Aorta (tissue), 5 donors: ENCODE data around the gene NAPEPLD. TPM values are rescaled to one million over a fixed set of nuclear protein-coding genes. Genes with fewer than 3 reads are reported as not detected.
"Not testable (repeated sequence)": the region's sequence is repeated elsewhere in the genome, so short reads cannot be mapped to it uniquely, and the experiment has no call there.

Source experiments
- ATAC-seq: fragments of 200-7000 bp; cut with Tn5 transposase; one replicate; pipeline ENCODE4 v1.9.1; 2022; ENCODE audit warnings: moderate library complexity; ENCODE audit not compliant: low FRiP score
- DNase-seq, 2 donors: peaks; one replicate each; pipeline ENCODE4 v3.0.0-alpha.2; 2020
- H3K27ac ChIP-seq, 2 donors: one replicate each; pipeline ENCODE4 v1.5.1; 2013; ENCODE audit warnings: low read length in 2 of 2, mild to moderate bottlenecking in 2 of 2, moderate library complexity in 2 of 2, control low read depth in 1 of 2, inconsistent platforms in 1 of 2, low read depth in 1 of 2
- H3K27me3 ChIP-seq, 2 donors: one replicate each; pipeline ENCODE4 v1.6.1; 2013; ENCODE audit warnings: control low read depth in 1 of 2, low read length in 1 of 2, mild to moderate bottlenecking in 1 of 2, moderate library complexity in 1 of 2; ENCODE audit not compliant: insufficient read depth in 2 of 2, control insufficient read depth in 1 of 2
- H3K36me3 ChIP-seq, 2 donors: one replicate each; pipeline ENCODE4 v1.6.1; 2013; ENCODE audit warnings: control low read depth in 1 of 2, low read length in 1 of 2, mild to moderate bottlenecking in 1 of 2; ENCODE audit not compliant: insufficient read depth in 2 of 2, control insufficient read depth in 1 of 2
- H3K4me1 ChIP-seq, 2 donors: one replicate each; pipeline ENCODE4 v1.6.1; 2013; ENCODE audit warnings: low read length in 2 of 2, control low read depth in 1 of 2, mild to moderate bottlenecking in 1 of 2, moderate library complexity in 1 of 2; ENCODE audit not compliant: insufficient read depth in 2 of 2, control insufficient read depth in 1 of 2
- H3K4me3 ChIP-seq, 2 donors: one replicate each; pipeline ENCODE4 v1.5.1; 2013; ENCODE audit warnings: low read length in 2 of 2, control low read depth in 1 of 2, mild to moderate bottlenecking in 1 of 2
- H3K9me3 ChIP-seq: one replicate; pipeline ENCODE4 v1.6.1; 2013; ENCODE audit warnings: mild to moderate bottlenecking, low read length; ENCODE audit not compliant: control insufficient read depth
- WGBS, 2 donors: extraction: QIAGEN DNeasy Blood & Tissue Kit; methylation state at CpG; one replicate each; pipeline ENCODE4 v1.1.7; 2013; 5-methylcytosine and 5-hydroxymethylcytosine counted together
- intact Hi-C, 2 donors: fragments of 100-400 bp; cut with DNase I; formaldehyde crosslinking; loops; one replicate each; pipeline versions ENCODE4 v1.14.2 to v1.15.0; 2022
- polyA plus RNA-seq, 2 donors: library from polyadenylated mRNA; stranded (reverse); fragments of 200-250 nt; gene quantifications; one replicate each; pipeline ENCODE4 v1.2.3, GENCODE V29; 2013
- total RNA-seq, 2 donors: library from RNA; stranded (reverse); fragmentation: NEBNext Ultra II Directional; extraction: Animal tissue kit (Norgen Biotek cat#: 25700); gene quantifications; one replicate each; pipeline ENCODE4 v1.2.1, GENCODE V29; 2021
- donor health status: healthy with polysubstance abuse.
- donor health status: Bipolar disorder and iron deficiency.
- donor health status: DM: no; HTN: no; CAD: no.
- donor health status: DM: no; HTN: no; CAD: no.
- donor health status: DM: yes; HTN: yes; CAD: no.

Gene NAPEPLD
- total and polyA plus RNA-seq, 4 donors = 8.2 to 20.5 (median 9.1) TPM

DNA sequence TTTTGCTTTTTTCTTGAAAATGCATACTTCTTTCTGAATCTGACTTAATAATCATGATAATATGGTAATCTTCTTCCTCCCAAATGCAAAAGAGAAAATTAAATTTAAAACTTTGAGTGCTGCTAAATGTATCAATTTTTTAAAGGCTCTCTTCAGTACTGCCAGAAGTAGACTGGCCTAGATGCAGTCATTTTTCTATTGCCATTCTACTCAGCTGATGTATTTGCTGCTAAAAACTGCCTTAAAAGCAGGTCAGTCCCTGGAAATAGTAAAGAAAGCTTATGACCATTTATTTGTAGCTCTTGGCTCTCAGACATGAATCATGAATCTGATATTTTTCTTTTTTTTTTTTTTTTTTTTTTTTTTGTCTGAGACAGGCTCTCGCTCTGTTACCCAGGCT lies 28.5 kb downstream of the NAPEPLD start:
- intact Hi-C loops = no loop called here
- WGBS, 2 donors = 4 to 8% methylated on average over 1 of the region's 1 CpG
- DNase-seq = no peak
- ATAC-seq = peak; percentile 52
- no peaks in the 10 kb centered on the region for H3K27me3 ChIP-seq
- no peaks in the 10 kb centered on the region for H3K9me3 ChIP-seq
- peak overlapping the region; percentile 76 to 86 for H3K27ac ChIP-seq
- H3K36me3 ChIP-seq = no peaks in the 10 kb centered on the region
- peaks cover 3 to 7% of the 10 kb centered on the region in 2 donors for H3K4me1 ChIP-seq
- no peak overlapping the region for H3K4me3 ChIP-seq

DNA sequence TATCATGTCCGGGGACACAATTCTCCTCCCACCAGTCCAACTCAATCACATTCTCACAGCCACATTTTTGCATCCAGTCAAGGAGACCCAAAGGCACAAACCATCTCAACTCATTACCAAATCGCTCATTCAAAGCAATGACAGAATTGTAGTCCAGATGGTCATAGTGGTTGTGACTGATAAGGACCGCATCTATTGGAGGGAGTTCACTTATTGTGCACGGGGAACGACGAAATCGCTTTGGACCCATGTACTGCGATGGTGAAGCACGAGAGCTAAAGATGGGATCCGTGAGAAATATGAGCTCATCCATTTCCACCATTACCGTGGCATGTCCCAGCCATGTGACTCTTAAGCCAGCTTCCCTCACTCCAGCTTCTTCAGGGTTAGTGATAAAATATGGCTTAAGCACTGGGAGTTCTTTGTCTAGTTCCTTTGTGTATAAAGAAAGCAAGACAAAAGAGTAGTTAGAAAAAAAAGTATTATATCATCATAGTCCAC lies 29.1 kb downstream of the NAPEPLD start:
- 80 to 86% methylated on average over 11 of the region's 11 CpGs for WGBS, 2 donors
- ATAC-seq = no peak
- Histone ChIP-seq H3K27me3 (no peaks in the 10 kb centered on the region), H3K36me3 (no peaks in the 10 kb centered on the region), H3K4me1 (peaks cover 3 to 7% of the 10 kb centered on the region in 2 donors), H3K27ac (peak overlapping the region; percentile 49 to 74), H3K9me3 (no peaks in the 10 kb centered on the region), H3K4me3 (no peak overlapping the region)
- no peak for DNase-seq
- intact Hi-C loops = no loop called here

DNA sequence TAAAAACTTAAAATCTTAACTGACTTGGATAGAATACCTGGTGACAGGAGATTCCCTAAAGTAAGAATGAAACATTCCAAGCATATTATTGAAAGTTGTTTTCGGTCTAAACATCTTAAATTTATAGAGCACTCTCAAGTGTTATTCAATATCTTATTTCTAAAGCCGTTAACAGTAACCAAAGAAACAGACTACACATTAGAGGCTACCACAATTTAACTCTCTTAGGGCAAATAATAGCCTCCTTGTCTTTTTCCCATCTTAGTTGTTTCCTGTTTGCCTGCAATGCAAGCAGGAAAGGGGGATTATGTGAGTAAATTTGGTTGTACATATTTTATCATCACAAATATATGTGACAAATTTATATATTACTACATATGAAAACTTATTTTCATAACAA lies 31.4 kb downstream of the NAPEPLD start:
- WGBS, 2 donors = 95 to 96% methylated on average over 2 of the region's 2 CpGs
- Histone ChIP-seq H3K36me3 (peaks cover 0 to 3% of the 10 kb centered on the region in 2 donors), H3K27me3 (no peaks in the 10 kb centered on the region), H3K4me1 (peaks cover 1 to 7% of the 10 kb centered on the region in 2 donors), H3K27ac (no peak overlapping the region), H3K9me3 (no peaks in the 10 kb centered on the region), H3K4me3 (no peak overlapping the region)
- DNase-seq (no peak), ATAC-seq (no peak)
- intact Hi-C loops = no loop called here

DNA sequence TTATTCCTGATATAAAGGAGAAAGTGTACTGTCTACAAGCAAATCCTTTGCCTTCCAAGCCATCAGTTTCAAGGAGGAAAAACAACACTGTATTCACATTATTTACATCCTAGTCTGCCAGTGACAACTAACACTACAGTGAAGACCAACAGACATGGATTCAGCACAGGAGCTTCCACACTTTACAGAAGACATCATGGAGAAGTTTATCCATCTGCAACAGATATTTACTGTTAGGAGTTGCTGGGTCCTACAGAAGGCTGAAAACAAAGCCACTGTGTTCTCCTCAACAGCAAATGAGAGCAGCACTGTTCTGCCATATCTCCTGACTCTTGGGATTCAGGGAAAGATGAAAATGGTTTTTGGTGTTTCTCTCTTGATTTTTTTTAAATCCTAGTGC lies 31.9 kb downstream of the NAPEPLD start:
- no peak for ATAC-seq
- no peak overlapping the region for H3K27ac ChIP-seq
- H3K36me3 ChIP-seq = peaks cover 0 to 3% of the 10 kb centered on the region in 2 donors
- H3K4me1 ChIP-seq = peaks cover 1 to 7% of the 10 kb centered on the region in 2 donors
- intact Hi-C loops = no loop called here
- DNase-seq = no peak
- H3K4me3 ChIP-seq = no peak overlapping the region
- H3K9me3 ChIP-seq = no peaks in the 10 kb centered on the region
- H3K27me3 ChIP-seq = no peaks in the 10 kb centered on the region

DNA sequence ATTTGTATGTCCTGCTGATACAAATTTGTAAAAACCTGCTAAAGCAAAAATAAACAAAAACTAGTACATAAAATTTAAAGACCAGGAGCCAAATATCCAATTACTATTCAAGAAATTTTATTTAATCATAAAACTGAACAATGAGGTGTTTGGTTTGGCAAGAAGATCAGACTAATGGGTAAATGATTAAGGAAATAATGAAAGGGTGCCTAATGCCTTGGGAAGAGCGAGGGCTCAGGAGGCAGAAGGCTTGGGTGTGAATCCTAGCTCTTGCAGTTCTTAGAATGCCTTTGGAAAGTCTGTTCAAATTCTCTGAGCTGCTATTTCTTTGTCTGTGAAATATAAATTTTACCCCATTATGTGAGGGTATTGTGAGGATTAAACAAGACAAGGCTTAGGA lies 32.4 kb downstream of the NAPEPLD start:
- peaks cover 1 to 7% of the 10 kb centered on the region in 2 donors for H3K4me1 ChIP-seq
- H3K9me3 ChIP-seq = no peaks in the 10 kb centered on the region
- H3K27ac ChIP-seq = no peak overlapping the region
- H3K36me3 ChIP-seq = peaks cover 0 to 3% of the 10 kb centered on the region in 2 donors
- no peaks in the 10 kb centered on the region for H3K27me3 ChIP-seq
- intact Hi-C loops = no loop called here
- H3K4me3 ChIP-seq = no peak overlapping the region
- no peak for ATAC-seq
- 95 to 97% methylated on average over 1 of the region's 1 CpG for WGBS, 2 donors
- no peak for DNase-seq

DNA sequence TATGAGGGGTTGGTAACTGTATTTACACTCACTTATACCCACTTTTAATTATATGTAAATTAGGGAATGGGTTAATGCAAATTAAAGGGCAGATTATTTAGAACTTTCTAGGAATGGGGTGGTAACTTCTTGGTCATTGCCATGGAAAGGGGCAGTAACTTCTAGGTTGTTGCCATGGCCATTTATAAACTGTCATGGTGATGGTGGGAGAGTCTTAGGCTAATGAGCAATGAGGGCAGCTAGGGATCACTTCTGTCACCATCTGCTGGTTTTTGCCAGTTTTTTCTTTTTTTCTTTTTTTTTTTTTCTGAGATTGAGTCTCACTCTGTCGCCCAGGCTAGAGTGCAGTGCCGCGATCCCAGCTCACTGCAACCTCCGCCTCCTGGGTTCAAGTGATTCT lies 33.1 kb downstream of the NAPEPLD start:
- Histone ChIP-seq H3K27ac (no peak overlapping the region), H3K9me3 (no peaks in the 10 kb centered on the region), H3K4me1 (peaks cover 1 to 5% of the 10 kb centered on the region in 2 donors), H3K36me3 (peaks cover 0 to 3% of the 10 kb centered on the region in 2 donors), H3K4me3 (no peak overlapping the region), H3K27me3 (no peaks in the 10 kb centered on the region)
- ATAC-seq (no peak), DNase-seq (no peak)
- 97% methylated on average over 4 of the region's 4 CpGs for WGBS, 2 donors
- intact Hi-C loops = no loop called here

- 88 to 100% methylated on average over 1 of the region's 1 CpG for WGBS, 2 donors
- ATAC-seq (no peak), DNase-seq (no peak)
- no peaks in the 10 kb centered on the region for H3K27me3 ChIP-seq
- no peak overlapping the region for H3K4me3 ChIP-seq
- intact Hi-C loops = no loop called here
- no peaks in the 10 kb centered on the region for H3K9me3 ChIP-seq
- H3K36me3 ChIP-seq = peaks cover 0 to 3% of the 10 kb centered on the region in 2 donors
- peaks cover 0 to 2% of the 10 kb centered on the region in 2 donors for H3K4me1 ChIP-seq
- H3K27ac ChIP-seq = no peak overlapping the region
Measured at GRCh38 chr7:103114576-103115008, 34.3 kb downstream of the NAPEPLD start.

GRCh38 chr7:103113164-103113563 lies 35.7 kb downstream of the NAPEPLD start:
- no peaks in the 10 kb centered on the region for H3K9me3 ChIP-seq
- H3K36me3 ChIP-seq = peaks cover 0 to 3% of the 10 kb centered on the region in 2 donors
- no peak overlapping the region for H3K4me3 ChIP-seq
- no peaks in the 10 kb centered on the region for H3K4me1 ChIP-seq
- ATAC-seq = no peak
- intact Hi-C loops = no loop called here
- DNase-seq = no peak
- no peaks in the 10 kb centered on the region for H3K27me3 ChIP-seq
- WGBS, 2 donors = 80 to 90% methylated on average over 2 of the region's 2 CpGs
- H3K27ac ChIP-seq = no peak overlapping the region

- WGBS, 2 donors = 54 to 56% methylated on average over 6 of the region's 6 CpGs
- H3K9me3 ChIP-seq, H3K36me3 ChIP-seq, H3K4me3 ChIP-seq, ATAC-seq, H3K27me3 ChIP-seq, DNase-seq, intact Hi-C loops, H3K27ac ChIP-seq, H3K4me1 ChIP-seq: not testable (repeated sequence)
Measured at GRCh38 chr7:103106703-103107070, 42.2 kb downstream of the NAPEPLD start.
